Kidney capillary endothelial cell (primary cell): ENCODE data around the gene L2HGDH.

Experiments
- DNase-seq: peaks from one replicate; pipeline ENCODE4 v3.0.0-alpha.2; 2018; ENCODE audit warnings: low spot score

L2HGDH gene

GRCh38 chr14:50229681-50230080, 82.3 kb downstream of the L2HGDH start:
- DNase-seq, result no peak

GRCh38 chr14:50228313-50228712, 83.7 kb downstream of the L2HGDH start:
- no peak for DNase-seq

GRCh38 chr14:50225974-50226297, 86.1 kb downstream of the L2HGDH start:
- no peak for DNase-seq

GRCh38 chr14:50225067-50225973, 86.7 kb downstream of the L2HGDH start:
- peak; percentile 16 for DNase-seq

- DNase-seq, result no peak
Observed at GRCh38 chr14:50222055-50222613, 89.9 kb downstream of the L2HGDH start.

GRCh38 chr14:50218501-50218900, 93.5 kb downstream of the L2HGDH start:
- DNase-seq, result no peak

GRCh38 chr14:50215416-50215815, 96.6 kb downstream of the L2HGDH start:
- DNase-seq, result no peak

GRCh38 chr14:50213795-50214194, 98.2 kb downstream of the L2HGDH start:
- DNase-seq, result no peak

GRCh38 chr14:50212726-50213125, 99.3 kb downstream of the L2HGDH start:
- no peak for DNase-seq

GRCh38 chr14:50210074-50210473, 102.0 kb downstream of the L2HGDH start:
- DNase-seq, result no peak

- DNase-seq, result no peak
Observed at GRCh38 chr14:50198499-50198898, 113.5 kb downstream of the L2HGDH start.

- DNase-seq, result no peak
Observed at GRCh38 chr14:50191499-50191898, 120.5 kb downstream of the L2HGDH start.
